ENCODE results near the gene ITFG1. TPM values are rescaled to one million over a fixed set of nuclear protein-coding genes. Genes with fewer than 3 reads are reported as not detected.
"Not testable (repeated sequence)": the region's sequence is repeated elsewhere in the genome, so short reads cannot be mapped to it uniquely, and the experiment has no call there.

ITFG1 gene
- polyA plus RNA-seq, 1 donor from 2014 or later: 18.1 TPM

GRCh38 chr16:47139561-47140185 lies 321.2 kb downstream of the ITFG1 start:
- no peaks in the 10 kb centered on the region for H3K9me3 Mint-ChIP-seq
- H3K4me1 Mint-ChIP-seq: peaks cover 6 to 21% (median 14%) of the 10 kb centered on the region in 3 donors
- no peak overlapping the region for H3K27ac Mint-ChIP-seq
- no peaks in the 10 kb centered on the region for H3K27me3 Mint-ChIP-seq
- no peak overlapping the region for H3K4me3 Mint-ChIP-seq
- no peaks in the 10 kb centered on the region for H3K36me3 Mint-ChIP-seq

- H3K4me1 Mint-ChIP-seq: peaks cover 6 to 19% (median 13%) of the 10 kb centered on the region in 3 donors
- not testable (repeated sequence) for H3K9me3 Mint-ChIP-seq, H3K4me3 Mint-ChIP-seq, H3K27ac Mint-ChIP-seq, H3K36me3 Mint-ChIP-seq, H3K27me3 Mint-ChIP-seq
Measured at GRCh38 chr16:47137925-47138324, 322.9 kb downstream of the ITFG1 start.

- H3K27me3 Mint-ChIP-seq: no peaks in the 10 kb centered on the region
- H3K27ac Mint-ChIP-seq: no peak overlapping the region
- no peak overlapping the region for H3K4me3 Mint-ChIP-seq
- H3K36me3 Mint-ChIP-seq: peaks cover 1% of the 10 kb centered on the region
- H3K9me3 Mint-ChIP-seq: no peaks in the 10 kb centered on the region
- peaks cover 0 to 6% (median 1%) of the 10 kb centered on the region in 3 donors for H3K4me1 Mint-ChIP-seq
Measured at GRCh38 chr16:47136099-47136842, 324.6 kb downstream of the ITFG1 start.

- H3K27ac Mint-ChIP-seq: no peak overlapping the region
- no peak overlapping the region for H3K4me3 Mint-ChIP-seq
- H3K27me3 Mint-ChIP-seq: no peaks in the 10 kb centered on the region
- H3K9me3 Mint-ChIP-seq: no peaks in the 10 kb centered on the region
- H3K4me1 Mint-ChIP-seq: peaks cover 0 to 6% (median 1%) of the 10 kb centered on the region in 3 donors
- H3K36me3 Mint-ChIP-seq: peaks cover 1% of the 10 kb centered on the region
Measured at GRCh38 chr16:47134550-47134949, 326.3 kb downstream of the ITFG1 start.

- Mint-ChIP-seq H3K4me1 (peaks cover 0 to 2% (median 0%) of the 10 kb centered on the region in 3 donors), H3K9me3 (no peaks in the 10 kb centered on the region), H3K4me3 (no peak overlapping the region), H3K36me3 (peaks cover 7% of the 10 kb centered on the region), H3K27ac (no peak overlapping the region), H3K27me3 (no peaks in the 10 kb centered on the region)
Measured at GRCh38 chr16:47132308-47132707, 328.6 kb downstream of the ITFG1 start.

GRCh38 chr16:47129755-47130435 lies 331.0 kb downstream of the ITFG1 start:
- peaks cover 0 to 2% (median 0%) of the 10 kb centered on the region in 3 donors for H3K4me1 Mint-ChIP-seq
- no peaks in the 10 kb centered on the region for H3K27me3 Mint-ChIP-seq
- peaks cover 10% of the 10 kb centered on the region for H3K36me3 Mint-ChIP-seq
- H3K27ac Mint-ChIP-seq: peak overlapping the region in 1 of 3 donors; percentile 60
- H3K4me3 Mint-ChIP-seq: no peak overlapping the region
- no peaks in the 10 kb centered on the region for H3K9me3 Mint-ChIP-seq

- Mint-ChIP-seq H3K27me3 (no peaks in the 10 kb centered on the region), H3K4me1 (peaks cover 0 to 2% (median 0%) of the 10 kb centered on the region in 3 donors), H3K4me3 (no peak overlapping the region), H3K36me3 (peaks cover 9% of the 10 kb centered on the region), H3K9me3 (no peaks in the 10 kb centered on the region), H3K27ac (no peak overlapping the region)
Measured at GRCh38 chr16:47127541-47127940, 333.3 kb downstream of the ITFG1 start.

GRCh38 chr16:47125757-47126156 lies 335.1 kb downstream of the ITFG1 start:
- H3K27me3 Mint-ChIP-seq: no peaks in the 10 kb centered on the region
- peaks cover 0 to 2% (median 0%) of the 10 kb centered on the region in 3 donors for H3K4me1 Mint-ChIP-seq
- H3K36me3 Mint-ChIP-seq: peaks cover 9% of the 10 kb centered on the region
- no peak overlapping the region for H3K4me3 Mint-ChIP-seq
- no peaks in the 10 kb centered on the region for H3K9me3 Mint-ChIP-seq
- H3K27ac Mint-ChIP-seq: no peak overlapping the region

GRCh38 chr16:47113130-47113529 lies 347.7 kb downstream of the ITFG1 start:
- Mint-ChIP-seq H3K36me3 (no peaks in the 10 kb centered on the region), H3K4me3 (no peak overlapping the region), H3K9me3 (no peaks in the 10 kb centered on the region), H3K4me1 (peaks cover 0 to 2% (median 0%) of the 10 kb centered on the region in 3 donors), H3K27me3 (no peaks in the 10 kb centered on the region), H3K27ac (no peak overlapping the region)

GRCh38 chr16:47110939-47111338 lies 349.9 kb downstream of the ITFG1 start:
- no peaks in the 10 kb centered on the region for H3K36me3 Mint-ChIP-seq
- no peak overlapping the region for H3K27ac Mint-ChIP-seq
- H3K4me1 Mint-ChIP-seq: peaks cover 0 to 2% (median 0%) of the 10 kb centered on the region in 3 donors
- no peaks in the 10 kb centered on the region for H3K27me3 Mint-ChIP-seq
- H3K4me3 Mint-ChIP-seq: no peak overlapping the region
- no peaks in the 10 kb centered on the region for H3K9me3 Mint-ChIP-seq

GRCh38 chr16:47109361-47109760 lies 351.5 kb downstream of the ITFG1 start:
- Mint-ChIP-seq H3K4me1 (peaks cover 0 to 2% (median 0%) of the 10 kb centered on the region in 3 donors), H3K9me3 (peaks cover 0 to 1% (median 0%) of the 10 kb centered on the region in 3 donors), H3K27ac (no peak overlapping the region), H3K36me3 (peaks cover 2% of the 10 kb centered on the region), H3K4me3 (no peak overlapping the region), H3K27me3 (no peaks in the 10 kb centered on the region)

Other genes with a start within 250 kb of the ITFG1 start
- gene PHKB, start 268 bp upstream of the ITFG1 start, polyA plus RNA-seq: 52.2 TPM